Stimulated activated naive CD4-positive, alpha-beta T cell (primary cell): Measurements from ENCODE around the gene ZNF536.

Source experiments
- DNase-seq, 6 experiments: peaks; one replicate each; lab custom pipeline; 2025; lab: John Stamatoyannopoulos, UW

Gene ZNF536

GRCh38 chr19:30364866-30365800 lies 7.1 kb upstream of the ZNF536 start:
- DNase-seq, result no peak

GRCh38 chr19:30366282-30366681 lies 5.9 kb upstream of the ZNF536 start:
- no peak for DNase-seq

- no peak for DNase-seq
These were observed 5.2 kb upstream of the ZNF536 start for GRCh38 chr19:30367006-30367405.

GRCh38 chr19:30367421-30367820 lies 4.8 kb upstream of the ZNF536 start:
- DNase-seq, result no peak

- DNase-seq, result no peak
These were observed 2.4 kb upstream of the ZNF536 start for GRCh38 chr19:30369833-30370232.

GRCh38 chr19:30371161-30371836 lies 885 bp upstream of the ZNF536 start:
- DNase-seq, result no peak

GRCh38 chr19:30373593-30373992 lies 1.4 kb downstream of the ZNF536 start:
- DNase-seq, result no peak

GRCh38 chr19:30374539-30374864 lies 2.3 kb downstream of the ZNF536 start:
- no peak for DNase-seq

- DNase-seq, result no peak
These were observed 2.8 kb downstream of the ZNF536 start for GRCh38 chr19:30374865-30375552.

- DNase-seq, result no peak
These were observed 3.4 kb downstream of the ZNF536 start for GRCh38 chr19:30375553-30376031.

GRCh38 chr19:30376272-30376671 lies 4.1 kb downstream of the ZNF536 start:
- no peak for DNase-seq

- DNase-seq, result no peak
These were observed 4.7 kb downstream of the ZNF536 start for GRCh38 chr19:30376826-30377425.

- DNase-seq, result no peak
These were observed 6.5 kb downstream of the ZNF536 start for GRCh38 chr19:30378701-30379100.

GRCh38 chr19:30379841-30380610 lies 7.8 kb downstream of the ZNF536 start:
- no peak for DNase-seq

GRCh38 chr19:30381366-30381765 lies 9.2 kb downstream of the ZNF536 start:
- no peak for DNase-seq

- DNase-seq, result no peak
These were observed 13.0 kb downstream of the ZNF536 start for GRCh38 chr19:30385174-30385573.

GRCh38 chr19:30385666-30386065 lies 13.5 kb downstream of the ZNF536 start:
- no peak for DNase-seq

GRCh38 chr19:30386551-30387143 lies 14.5 kb downstream of the ZNF536 start:
- DNase-seq, result no peak

- DNase-seq, result no peak
These were observed 15.3 kb downstream of the ZNF536 start for GRCh38 chr19:30387311-30388115.

GRCh38 chr19:30388327-30388726 lies 16.1 kb downstream of the ZNF536 start:
- no peak for DNase-seq
